Endodermal cell (in vitro differentiated cells): ENCODE data around the gene CLSTN2. TPM values are rescaled to one million over a fixed set of nuclear protein-coding genes. Genes with fewer than 3 reads are reported as not detected.

ENCODE experiments used
- DNase-seq: peaks from one replicate; pipeline ENCODE4 v3.0.0-alpha.2; 2017
- H3K27ac ChIP-seq: 2 replicates; pipeline ENCODE4 v1.5.1; 2013; ENCODE audit warnings: mild to moderate bottlenecking, low read depth, low read length, moderate library complexity
- H3K27me3 ChIP-seq: 2 replicates; pipeline ENCODE4 v1.6.1; 2013; ENCODE audit warnings: mild to moderate bottlenecking, low read length, moderate library complexity; ENCODE audit not compliant: insufficient read depth, control insufficient read depth, poor library complexity, severe bottlenecking
- H3K36me3 ChIP-seq: 2 replicates; pipeline ENCODE4 v1.7.0; 2013; ENCODE audit warnings: mild to moderate bottlenecking, low read length, moderate library complexity; ENCODE audit not compliant: control insufficient read depth, insufficient read depth
- H3K4me1 ChIP-seq: one replicate; pipeline ENCODE4 v1.7.0; 2013; ENCODE audit warnings: low read length; ENCODE audit not compliant: control insufficient read depth, insufficient read depth
- H3K4me3 ChIP-seq: 2 replicates; pipeline ENCODE4 v1.5.1; 2013; ENCODE audit warnings: mild to moderate bottlenecking, low read length, moderate library complexity
- H3K9ac ChIP-seq: 2 replicates; pipeline ENCODE4 v1.6.1; 2013; ENCODE audit warnings: mild to moderate bottlenecking, low read length, moderate library complexity; ENCODE audit not compliant: poor library complexity, severe bottlenecking; ENCODE audit errors: extremely low read depth
- H3K9me3 ChIP-seq: 2 replicates; pipeline ENCODE4 v1.6.1; 2013; ENCODE audit warnings: mild to moderate bottlenecking, low read length, moderate library complexity; ENCODE audit not compliant: control insufficient read depth
- H3K27ac Mint-ChIP-seq: 2 replicates; pipeline ENCODE4 v1.8.0; 2020; ENCODE audit warnings: mixed read lengths
- H3K27me3 Mint-ChIP-seq: 2 replicates; pipeline ENCODE4 v1.8.0; 2021; ENCODE audit warnings: mild to moderate bottlenecking, mixed read lengths; ENCODE audit not compliant: insufficient read depth
- H3K36me3 Mint-ChIP-seq: 2 replicates; pipeline ENCODE4 v1.8.0; 2020; ENCODE audit warnings: low read depth, mixed read lengths
- H3K4me1 Mint-ChIP-seq: 2 replicates; pipeline ENCODE4 v1.8.0; 2020; ENCODE audit warnings: mixed read lengths
- H3K4me3 Mint-ChIP-seq: 2 replicates; pipeline ENCODE4 v1.8.0; 2020; ENCODE audit warnings: mild to moderate bottlenecking, moderate library complexity, mixed read lengths
- H3K9me3 Mint-ChIP-seq: 2 replicates; pipeline ENCODE4 v1.8.0; 2020; ENCODE audit warnings: mild to moderate bottlenecking, mixed read lengths
- WGBS, 2 experiments: methylation state at CpG; one replicate each; pipeline versions ENCODE4 v1.1.5 to v1.1.7; 2013; ENCODE audit warnings: missing lambda C conversion rate in 2 of 2, mixed read lengths in 1 of 2; ENCODE audit not compliant: insufficient coverage in 1 of 2, insufficient read length in 1 of 2; 5-methylcytosine and 5-hydroxymethylcytosine counted together
- total RNA-seq, 2 donors: library from RNA; stranded (reverse); fragmentation: NEBNext Ultra II Directional in 1 of 2; extraction: Animal tissue kit (Norgen Biotek cat#: 25700) in 1 of 2; gene quantifications; 2 replicates in 1 of 2; 3 replicates in 1 of 2; pipeline ENCODE4 v1.2.1, GENCODE V29; 2021
- TF ChIP-seq, protein P1 (sequence below): fragments of 200-600 bp; sonication (generic); conservative IDR thresholded peaks from 2 replicates; pipeline ENCODE4 v1.5.0; 2021; ENCODE audit warnings: antibody characterized with exemption, mild to moderate bottlenecking

Gene CLSTN2
- total RNA-seq, 2 donors from 2014 or later = 0.13 to 0.42 TPM

DNA sequence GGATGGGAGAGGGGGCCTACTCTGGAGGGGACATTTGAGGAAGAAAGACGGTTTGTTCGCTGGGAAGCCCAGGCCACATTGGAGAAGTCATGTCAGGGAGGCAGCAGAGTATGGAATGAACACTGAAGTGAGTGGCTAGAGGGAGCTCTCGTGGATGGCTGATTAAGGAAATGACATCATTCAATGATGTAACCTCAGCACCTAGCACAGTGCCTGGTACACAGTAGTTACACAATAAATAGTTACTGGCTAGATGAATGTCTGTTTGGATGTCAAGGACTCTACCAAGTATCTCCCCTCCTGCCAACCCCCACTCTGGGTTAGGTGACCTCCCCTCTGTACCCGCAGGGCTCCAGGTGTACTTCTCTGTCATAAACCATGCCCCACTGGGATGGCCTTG is 121.1 kb downstream of the CLSTN2 start:
- 95 to 100% methylated on average over 3 to 4 of the region's 4 CpGs for WGBS, 2 experiments

DNA sequence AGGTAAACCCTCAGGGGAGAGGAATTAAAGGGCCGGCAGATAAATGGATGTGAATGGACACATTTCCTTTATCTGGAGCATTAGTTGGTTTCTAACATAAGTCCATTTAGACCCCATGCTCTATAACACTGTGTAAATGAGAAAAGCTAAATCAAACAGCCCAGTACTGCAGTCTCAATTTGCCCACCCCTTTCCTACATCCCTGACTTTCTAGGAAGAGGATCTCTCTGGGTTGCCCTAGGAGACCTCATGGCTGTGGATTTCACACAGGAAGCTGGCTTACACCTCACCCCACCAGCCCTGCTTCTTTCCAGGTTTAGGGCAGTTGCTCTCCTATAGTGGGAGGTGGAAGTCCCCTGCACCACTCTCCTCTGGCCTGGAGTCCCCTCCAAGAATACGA is 126.2 kb downstream of the CLSTN2 start:
- 80 to 86% methylated on average over 1 to 2 of the region's 2 CpGs for WGBS, 2 experiments
- no peak overlapping the region for H3K4me3 Mint-ChIP-seq
- H3K36me3 Mint-ChIP-seq = no peaks in the 10 kb centered on the region
- H3K4me1 ChIP-seq = no peaks in the 10 kb centered on the region
- H3K27ac ChIP-seq = no peak overlapping the region
- H3K9me3 Mint-ChIP-seq = no peaks in the 10 kb centered on the region
- peaks cover 5% of the 10 kb centered on the region for H3K4me1 Mint-ChIP-seq
- no peaks in the 10 kb centered on the region for H3K9me3 ChIP-seq
- H3K27ac Mint-ChIP-seq = no peak overlapping the region
- DNase-seq = no peak
- no peak overlapping the region for H3K9ac ChIP-seq
- no peaks in the 10 kb centered on the region for H3K36me3 ChIP-seq
- no peak overlapping the region for H3K4me3 ChIP-seq
- TF ChIP-seq, protein P1, sequence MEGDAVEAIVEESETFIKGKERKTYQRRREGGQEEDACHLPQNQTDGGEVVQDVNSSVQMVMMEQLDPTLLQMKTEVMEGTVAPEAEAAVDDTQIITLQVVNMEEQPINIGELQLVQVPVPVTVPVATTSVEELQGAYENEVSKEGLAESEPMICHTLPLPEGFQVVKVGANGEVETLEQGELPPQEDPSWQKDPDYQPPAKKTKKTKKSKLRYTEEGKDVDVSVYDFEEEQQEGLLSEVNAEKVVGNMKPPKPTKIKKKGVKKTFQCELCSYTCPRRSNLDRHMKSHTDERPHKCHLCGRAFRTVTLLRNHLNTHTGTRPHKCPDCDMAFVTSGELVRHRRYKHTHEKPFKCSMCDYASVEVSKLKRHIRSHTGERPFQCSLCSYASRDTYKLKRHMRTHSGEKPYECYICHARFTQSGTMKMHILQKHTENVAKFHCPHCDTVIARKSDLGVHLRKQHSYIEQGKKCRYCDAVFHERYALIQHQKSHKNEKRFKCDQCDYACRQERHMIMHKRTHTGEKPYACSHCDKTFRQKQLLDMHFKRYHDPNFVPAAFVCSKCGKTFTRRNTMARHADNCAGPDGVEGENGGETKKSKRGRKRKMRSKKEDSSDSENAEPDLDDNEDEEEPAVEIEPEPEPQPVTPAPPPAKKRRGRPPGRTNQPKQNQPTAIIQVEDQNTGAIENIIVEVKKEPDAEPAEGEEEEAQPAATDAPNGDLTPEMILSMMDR = no peak
- peaks cover 43% of the 10 kb centered on the region for H3K27me3 ChIP-seq
- H3K27me3 Mint-ChIP-seq = peaks cover 50% of the 10 kb centered on the region

More for the DNA sequence above, 121.1 kb downstream of the CLSTN2 start:
- H3K27ac ChIP-seq = no peak overlapping the region
- H3K27ac Mint-ChIP-seq = no peak overlapping the region
- H3K4me1 Mint-ChIP-seq = peaks cover 23% of the 10 kb centered on the region
- no peak overlapping the region for H3K4me3 ChIP-seq
- H3K27me3 ChIP-seq = peaks cover 64% of the 10 kb centered on the region
- H3K9ac ChIP-seq = no peak overlapping the region
- H3K36me3 ChIP-seq = no peaks in the 10 kb centered on the region
- H3K9me3 ChIP-seq = no peaks in the 10 kb centered on the region
- H3K36me3 Mint-ChIP-seq = no peaks in the 10 kb centered on the region
- peaks cover 44% of the 10 kb centered on the region for H3K27me3 Mint-ChIP-seq
- H3K9me3 Mint-ChIP-seq = no peaks in the 10 kb centered on the region
- H3K4me1 ChIP-seq = peaks cover 13% of the 10 kb centered on the region
- DNase-seq = no peak
- TF ChIP-seq, protein P1 = no peak
- H3K4me3 Mint-ChIP-seq = no peak overlapping the region

DNA sequence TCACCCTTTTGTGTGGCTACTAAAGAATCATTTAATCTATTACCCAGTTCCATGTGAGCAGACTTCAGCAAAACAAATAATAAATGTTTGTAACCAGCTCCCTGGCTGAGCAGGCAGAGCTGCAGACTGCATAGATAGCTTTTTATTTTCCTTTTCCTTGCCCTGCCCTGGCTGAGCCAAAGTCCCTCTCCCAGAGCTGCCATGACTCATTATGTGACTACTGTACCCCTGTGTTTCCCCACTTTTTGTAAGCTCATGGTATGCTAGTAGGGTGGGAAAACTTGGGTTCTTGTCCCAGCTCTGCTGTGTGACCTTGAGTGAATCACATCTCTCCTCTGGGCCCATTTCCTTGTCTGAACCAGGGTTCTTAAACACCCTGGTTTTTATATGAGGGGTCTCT is 127.5 kb downstream of the CLSTN2 start:
- H3K27ac ChIP-seq = no peak overlapping the region
- H3K4me1 ChIP-seq = no peaks in the 10 kb centered on the region
- H3K27ac Mint-ChIP-seq = no peak overlapping the region
- H3K27me3 ChIP-seq = peaks cover 48% of the 10 kb centered on the region
- no peaks in the 10 kb centered on the region for H3K9me3 ChIP-seq
- TF ChIP-seq, protein P1 = no peak
- DNase-seq = no peak
- no peaks in the 10 kb centered on the region for H3K9me3 Mint-ChIP-seq
- no peak overlapping the region for H3K9ac ChIP-seq
- no peak overlapping the region for H3K4me3 ChIP-seq
- peaks cover 5% of the 10 kb centered on the region for H3K4me1 Mint-ChIP-seq
- no peak overlapping the region for H3K4me3 Mint-ChIP-seq
- no peaks in the 10 kb centered on the region for H3K36me3 Mint-ChIP-seq
- peaks cover 63% of the 10 kb centered on the region for H3K27me3 Mint-ChIP-seq
- no peaks in the 10 kb centered on the region for H3K36me3 ChIP-seq
